ENCODE results near the gene WNT11.

DNA sequence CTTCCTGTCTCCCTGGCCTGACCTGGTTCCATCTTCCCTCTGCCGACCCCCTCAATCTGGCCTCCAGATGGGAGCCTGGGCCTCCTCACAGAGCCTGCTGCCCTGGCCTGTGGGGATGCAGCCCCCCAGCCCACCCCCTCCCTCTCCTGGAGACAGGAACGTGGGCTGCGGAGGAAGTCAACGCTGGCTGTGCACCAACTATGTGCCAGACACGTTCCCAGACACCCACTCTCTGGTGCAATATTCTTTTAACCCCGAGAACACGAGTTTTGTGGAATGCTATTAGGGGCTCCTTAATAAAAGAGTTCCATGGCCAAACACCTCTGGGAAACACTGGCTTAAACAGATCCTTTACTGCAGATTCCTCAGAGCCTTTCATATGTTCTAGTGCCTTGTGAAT is 15.9 kb downstream of the WNT11 start:
- TF ChIP-seq CTCF (IDR thresholded peaks at IDR 0.05) (no peak), POLR2A (IDR thresholded peaks at IDR 0.05) (no peak)
